Stimulated activated CD4-positive, alpha-beta T cell treated with anti-CD3 and anti-CD28 coated beads, Interleukin-1b, Interleukin-23, amount 100 ng/mL, for 24 hours (primary cell): ENCODE data around the gene SYNPO2.
A peak's percentile ranks its signal among the peaks of the same experiment; 100 is the strongest.
"Not testable (repeated sequence)": the region's sequence is repeated elsewhere in the genome, so short reads cannot be mapped to it uniquely, and the experiment has no call there.

ENCODE experiments used
- DNase-seq, 4 experiments: peaks; one replicate each; pipeline ENCODE4 v3.0.0-alpha.2; 2020; ENCODE audit warnings: low read depth in 4 of 4, low spot score in 1 of 4

The SYNPO2 gene

GRCh38 chr4:119029847-119030535, 141.3 kb downstream of the SYNPO2 start:
- no peak for DNase-seq

GRCh38 chr4:119030536-119030890, 141.9 kb downstream of the SYNPO2 start:
- DNase-seq, result no peak

GRCh38 chr4:119031218-119031617, 142.6 kb downstream of the SYNPO2 start:
- DNase-seq, result no peak

GRCh38 chr4:119032921-119033685, 144.4 kb downstream of the SYNPO2 start:
- DNase-seq, result no peak

- no peak for DNase-seq
Measured at GRCh38 chr4:119034276-119035008, 145.8 kb downstream of the SYNPO2 start.

GRCh38 chr4:119035951-119036737, 147.5 kb downstream of the SYNPO2 start:
- no peak for DNase-seq

- no peak for DNase-seq
Measured at GRCh38 chr4:119037709-119038108, 149.1 kb downstream of the SYNPO2 start.

- DNase-seq, result no peak
Measured at GRCh38 chr4:119038116-119038841, 149.6 kb downstream of the SYNPO2 start.

GRCh38 chr4:119039160-119039559, 150.5 kb downstream of the SYNPO2 start:
- DNase-seq, result no peak

- DNase-seq, result no peak
Measured at GRCh38 chr4:119039779-119040178, 151.1 kb downstream of the SYNPO2 start.

- no peak for DNase-seq
Measured at GRCh38 chr4:119040261-119040660, 151.6 kb downstream of the SYNPO2 start.

- DNase-seq, result no peak
Measured at GRCh38 chr4:119040694-119041185, 152.1 kb downstream of the SYNPO2 start.

GRCh38 chr4:119041396-119041795, 152.7 kb downstream of the SYNPO2 start:
- DNase-seq, result no peak

- peak; percentile 13 to 38 (median 16) for DNase-seq
Measured at GRCh38 chr4:119041951-119042560, 153.4 kb downstream of the SYNPO2 start.

- no peak for DNase-seq
Measured at GRCh38 chr4:119046263-119046662, 157.6 kb downstream of the SYNPO2 start.

- DNase-seq, result not testable (repeated sequence)
Measured at GRCh38 chr4:119047059-119047458, 158.4 kb downstream of the SYNPO2 start.

- no peak for DNase-seq
Measured at GRCh38 chr4:119048446-119048845, 159.8 kb downstream of the SYNPO2 start.

GRCh38 chr4:119049342-119049741, 160.7 kb downstream of the SYNPO2 start:
- DNase-seq, result no peak

GRCh38 chr4:119050527-119051090, 162.0 kb downstream of the SYNPO2 start:
- no peak for DNase-seq

GRCh38 chr4:119053245-119053644, 164.6 kb downstream of the SYNPO2 start:
- no peak for DNase-seq
